H1 (cell line): Measurements from ENCODE around the gene SMIM35. TPM values are rescaled to one million over a fixed set of nuclear protein-coding genes. Genes with fewer than 3 reads are reported as not detected.

Source experiments
- CTCF ChIA-PET: fragments of 300-600 bp; sonication (Branson Sonifier 250); formaldehyde crosslinking; loops from one replicate; lab custom pipeline; 2021; ENCODE audit not compliant: partially characterized antibody; lab: Charles Lee
- POLR2A ChIA-PET: fragments of 300-600 bp; sonication (Branson Sonifier 250); formaldehyde crosslinking; loops from one replicate; lab custom pipeline; 2021; ENCODE audit warnings: inconsistent platforms; ENCODE audit not compliant: partially characterized antibody; lab: Charles Lee
- DNase-seq, 2 experiments: peaks; one replicate each; pipeline versions ENCODE4 v3.0.0 to v3.0.0-alpha.2; 2010 to 2022; ENCODE audit warnings: low spot score in 2 of 2, low read depth in 1 of 2, mixed read lengths in 1 of 2
- FAIRE-seq: peaks from 2 replicates; lab custom pipeline; 2011; peaks lifted over from hg19 to GRCh38; lab: Jason Lieb, UNC
- H2AFZ ChIP-seq: 2 replicates; pipeline ENCODE4 v1.8.1; 2012; ENCODE audit warnings: low read length, inconsistent platforms
- H2AK5ac ChIP-seq: 2 replicates; pipeline ENCODE4 v1.6.1; 2013; ENCODE audit warnings: low read depth, low read length
- H2BK120ac ChIP-seq: replicated peaks from 2 replicates; pipeline ENCODE3; 2013; ENCODE audit warnings: low read depth, low read length, inconsistent platforms
- H2BK12ac ChIP-seq: 2 replicates; pipeline ENCODE4 v1.6.1; 2013; ENCODE audit warnings: low read depth, low read length
- H2BK15ac ChIP-seq: 2 replicates; pipeline ENCODE4 v1.6.1; 2013; ENCODE audit warnings: low read length
- H2BK20ac ChIP-seq: 2 replicates; pipeline ENCODE4 v1.6.1; 2013; ENCODE audit warnings: low read length
- H2BK5ac ChIP-seq: 2 replicates; pipeline ENCODE4 v1.6.1; 2013; ENCODE audit warnings: low read depth, low read length
- H3K14ac ChIP-seq: 2 replicates; pipeline ENCODE4 v1.6.1; 2013; ENCODE audit warnings: inconsistent platforms; ENCODE audit not compliant: insufficient read length
- H3K18ac ChIP-seq: 2 replicates; pipeline ENCODE4 v1.6.1; 2013; ENCODE audit warnings: low read length; ENCODE audit errors: extremely low read depth
- H3K23ac ChIP-seq: 2 replicates; pipeline ENCODE4 v1.6.1; 2013; ENCODE audit warnings: inconsistent platforms; ENCODE audit not compliant: insufficient read length
- H3K23me2 ChIP-seq: 2 replicates; pipeline ENCODE4 v1.6.1; 2013; ENCODE audit warnings: low read depth, low read length
- H3K27ac ChIP-seq: 2 replicates; pipeline ENCODE4 v1.6.1; 2011; ENCODE audit warnings: low read depth, low read length, inconsistent platforms
- H3K27me3 ChIP-seq, 4 experiments: replicated peaks in 1 of 4; 1 replicate in 1 of 4; 2 replicates in 3 of 4; pipeline versions ENCODE4 v1.6.1 to v1.8.1; 2011 to 2013; ENCODE audit warnings: low read length in 3 of 4, mild to moderate bottlenecking in 3 of 4, inconsistent platforms in 2 of 4, mixed read lengths in 2 of 4, moderate library complexity in 1 of 4; ENCODE audit not compliant: control insufficient read depth in 3 of 4, insufficient read depth in 3 of 4; ENCODE audit errors: extremely low read depth in 1 of 4
- H3K36me3 ChIP-seq, 4 experiments: 2 replicates each; pipeline versions ENCODE4 v1.6.1 to v1.8.1; 2011 to 2013; ENCODE audit warnings: mild to moderate bottlenecking in 4 of 4, low read length in 3 of 4, moderate library complexity in 2 of 4, control low read depth in 1 of 4, inconsistent platforms in 1 of 4; ENCODE audit not compliant: insufficient read depth in 4 of 4, control insufficient read depth in 2 of 4
- H3K4ac ChIP-seq: replicated peaks from 2 replicates; pipeline ENCODE3; 2013; ENCODE audit warnings: low read length, low read depth, mixed read lengths, inconsistent platforms; ENCODE audit not compliant: insufficient read length
- H3K4me1 ChIP-seq, 4 experiments: replicated peaks in 1 of 4; 1 replicate in 1 of 4; 2 replicates in 3 of 4; pipeline versions ENCODE4 v1.6.1 to v1.8.1; 2011 to 2013; ENCODE audit warnings: low read length in 3 of 4, inconsistent platforms in 2 of 4, mixed read lengths in 1 of 4; ENCODE audit not compliant: insufficient read depth in 4 of 4, control insufficient read depth in 3 of 4
- H3K4me2 ChIP-seq, 2 experiments: 2 replicates each; pipeline versions ENCODE4 v1.6.1 to v1.8.1; 2011 to 2013; ENCODE audit warnings: low read depth in 2 of 2, low read length in 2 of 2, control low read depth in 1 of 2, inconsistent platforms in 1 of 2, mild to moderate bottlenecking in 1 of 2; ENCODE audit not compliant: insufficient read depth in 1 of 2
- H3K4me3 ChIP-seq, 4 experiments: fragments of 200-600, 300-600 bp in 1 of 4; sonication (generic), shearing (Covaris generic), sonication (Bioruptor Twin) in 1 of 4; 2 replicates each; pipeline versions ENCODE4 v1.5.1 to v1.8.1; 2011 to 2016; ENCODE audit warnings: low read length in 4 of 4, low read depth in 3 of 4, control low read depth in 2 of 4, inconsistent platforms in 2 of 4, mild to moderate bottlenecking in 2 of 4, mixed read lengths in 1 of 4, moderate library complexity in 1 of 4; ENCODE audit not compliant: insufficient read depth in 2 of 4; ENCODE audit errors: extremely low read depth in 1 of 4
- H3K56ac ChIP-seq: replicated peaks from 2 replicates; pipeline ENCODE3; 2013; ENCODE audit warnings: low read depth, mild to moderate bottlenecking, mixed read lengths, low read length, inconsistent platforms; ENCODE audit not compliant: insufficient read length
- H3K79me1 ChIP-seq: 2 replicates; pipeline ENCODE4 v1.6.1; 2013; ENCODE audit warnings: low read depth, low read length, control low read depth
- H3K79me2 ChIP-seq, 2 experiments: 2 replicates each; pipeline versions ENCODE4 v1.6.1 to v1.8.1; 2012 to 2013; ENCODE audit warnings: low read length in 2 of 2, mild to moderate bottlenecking in 2 of 2, inconsistent platforms in 1 of 2; ENCODE audit not compliant: insufficient read depth in 2 of 2, control insufficient read depth in 1 of 2
- H3K9ac ChIP-seq, 4 experiments: replicated peaks in 1 of 4; 1 replicate in 1 of 4; 2 replicates in 3 of 4; pipeline versions ENCODE4 v1.6.1 to v1.8.1; 2011 to 2013; ENCODE audit warnings: low read depth in 3 of 4, low read length in 3 of 4, control low read depth in 2 of 4, mild to moderate bottlenecking in 2 of 4, moderate library complexity in 2 of 4, inconsistent platforms in 1 of 4; ENCODE audit errors: extremely low read depth in 1 of 4
- H3K9me3 ChIP-seq, 2 experiments: 2 replicates each; pipeline versions ENCODE4 v1.6.1 to v1.8.1; 2012 to 2013; ENCODE audit warnings: mild to moderate bottlenecking in 2 of 2, moderate library complexity in 2 of 2, control low read depth in 1 of 2, inconsistent platforms in 1 of 2, low read depth in 1 of 2, low read length in 1 of 2, mixed read lengths in 1 of 2; ENCODE audit not compliant: insufficient read depth in 2 of 2
- H4K20me1 ChIP-seq, 2 experiments: replicated peaks in 1 of 2; 2 replicates each; pipeline versions ENCODE3 to v1.8.1; 2011 to 2013; ENCODE audit warnings: inconsistent platforms in 2 of 2, low read length in 2 of 2, mild to moderate bottlenecking in 1 of 2; ENCODE audit not compliant: insufficient read depth in 2 of 2, control insufficient read depth in 1 of 2
- H4K5ac ChIP-seq: 2 replicates; pipeline ENCODE4 v1.6.1; 2013; ENCODE audit warnings: low read length, low read depth, mixed read lengths, inconsistent platforms; ENCODE audit not compliant: insufficient read length
- H4K8ac ChIP-seq: 2 replicates; pipeline ENCODE4 v1.8.0; 2013; ENCODE audit warnings: mild to moderate bottlenecking, moderate library complexity, low read length, inconsistent platforms; ENCODE audit not compliant: insufficient read depth; ENCODE audit errors: extremely low read depth
- H4K91ac ChIP-seq: replicated peaks from 2 replicates; pipeline ENCODE3; 2013; ENCODE audit warnings: low read length, mixed read lengths, inconsistent platforms; ENCODE audit not compliant: insufficient read length
- JUND ChIP-seq: IDR thresholded peaks from 2 replicates; pipeline ENCODE4 v1.6.1; 2011; ENCODE audit warnings: mild to moderate bottlenecking, improper control_type of control experiment, low read length
- POLR2A ChIP-seq, 2 experiments: IDR thresholded peaks; 1 replicate in 1 of 2; 2 replicates in 1 of 2; pipeline ENCODE4 v1.6.1; 2011; ENCODE audit warnings: low read depth in 2 of 2, low read length in 2 of 2, mild to moderate bottlenecking in 2 of 2; ENCODE audit errors: control extremely low read depth in 1 of 2
- SIRT6 ChIP-seq: IDR thresholded peaks from one replicate; pipeline ENCODE4 v1.7.1; 2012; ENCODE audit warnings: low read length, inconsistent platforms
- SP1 ChIP-seq: IDR thresholded peaks from 2 replicates; pipeline ENCODE4 v1.6.1; 2011; ENCODE audit warnings: low read depth, low read length
- YY1 ChIP-seq: IDR thresholded peaks from 2 replicates; pipeline ENCODE4 v1.6.1; 2011; ENCODE audit warnings: low read depth, mild to moderate bottlenecking, low read length
- WGBS, 2 experiments: shearing (Covaris generic) in 1 of 2; methylation state at CpG; one replicate each; pipeline versions ENCODE4 v1.1.6 to v1.1.7; 2013 to 2015; ENCODE audit warnings: low lambda C conversion rate in 2 of 2, mixed read lengths in 2 of 2, inconsistent platforms in 1 of 2, low coverage in 1 of 2, missing lambda C conversion rate in 1 of 2; ENCODE audit not compliant: insufficient replicate concordance in 2 of 2, insufficient coverage in 1 of 2, insufficient read length in 1 of 2; ENCODE audit errors: extremely low coverage in 1 of 2, missing lambda C conversion rate in 1 of 2; 5-methylcytosine and 5-hydroxymethylcytosine counted together
- polyA plus RNA-seq, 7 experiments: library from polyadenylated mRNA; depleted of rRNA in 3 of 7; stranded (reverse) in 5 of 7; unstranded in 2 of 7; fragments of >200 nt in 5 of 7; fragments of 200-250 nt in 2 of 7; gene quantifications; 1 replicate in 5 of 7; 2 replicates in 1 of 7; 4 replicates in 1 of 7; pipeline versions ENCODE4 v1.2.1 to v1.2.3, GENCODE V29; 2011 to 2013; ENCODE audit warnings: missing spikeins in 2 of 7, mixed read lengths in 2 of 7
- total RNA-seq: library from RNA; stranded (reverse); fragmentation: NEBNext Ultra II Directional; extraction: Animal tissue kit (Norgen Biotek cat#: 25700); gene quantifications from 2 replicates; pipeline ENCODE4 v1.2.1, GENCODE V29; 2021

Gene SMIM35
- total and polyA plus RNA-seq, 2 of the 8 experiments (the other 6 are each of a cell fraction or from before 2014, with no cell fraction given), result not detected

DNA sequence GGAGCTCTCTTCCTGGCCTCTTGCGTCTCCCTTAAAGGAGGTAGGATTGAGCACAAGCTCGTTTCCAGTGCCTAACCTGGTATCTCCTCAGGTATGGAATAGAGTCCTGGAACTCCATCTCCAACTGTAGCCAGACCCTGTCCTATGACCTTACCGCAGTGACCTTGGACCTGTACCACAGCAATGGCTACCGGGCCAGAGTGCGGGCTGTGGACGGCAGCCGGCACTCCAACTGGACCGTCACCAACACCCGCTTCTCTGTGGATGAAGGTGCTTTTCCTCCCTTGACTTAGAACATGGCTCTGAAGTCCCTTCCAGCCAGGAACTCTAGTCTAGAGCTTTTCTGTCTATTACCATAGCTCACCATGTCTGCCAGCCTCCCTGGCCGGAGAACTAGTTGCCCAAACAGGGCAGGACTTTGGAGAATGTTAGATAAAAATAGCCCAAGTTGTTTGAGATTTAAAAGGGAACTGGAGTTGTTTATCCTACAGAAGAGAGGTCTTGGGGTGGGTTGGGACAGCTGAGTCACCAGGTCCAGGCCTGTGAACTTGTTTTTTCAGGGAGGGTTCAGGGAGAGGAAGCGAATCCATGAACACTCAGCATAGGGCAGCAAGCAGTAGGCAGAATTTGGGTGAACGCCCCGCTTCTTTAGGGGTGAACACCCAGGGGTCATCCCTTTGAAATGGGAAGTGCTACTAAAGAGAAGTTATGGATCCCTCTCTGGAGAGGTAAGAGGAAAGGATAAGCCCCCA, 97.2 kb downstream of the SMIM35 start:
- H2BK15ac ChIP-seq, result no peak overlapping the region
- peaks cover 16 to 28% (median 22%) of the 10 kb centered on the region in 4 experiments for H3K27me3 ChIP-seq
- no peak overlapping the region for H3K56ac ChIP-seq
- no peak for FAIRE-seq
- H3K79me1 ChIP-seq, result no peaks in the 10 kb centered on the region
- H2BK12ac ChIP-seq, result no peak overlapping the region
- H3K9me3 ChIP-seq, result no peaks in the 10 kb centered on the region
- H2AFZ ChIP-seq, result no peak overlapping the region
- no peak overlapping the region for H2BK20ac ChIP-seq
- no peak overlapping the region for H3K4me2 ChIP-seq
- H3K9ac ChIP-seq, result no peak overlapping the region
- no peak overlapping the region for H3K4me3 ChIP-seq
- H3K36me3 ChIP-seq, result no peaks in the 10 kb centered on the region
- H3K4me1 ChIP-seq, result peaks cover 0 to 8% (median 4%) of the 10 kb centered on the region in 4 experiments; a peak in 5 of 7 replicates
- TF ChIP-seq SP1, result no peak
- TF ChIP-seq SIRT6, result no peak
- TF ChIP-seq YY1, result no peak
- TF ChIP-seq JUND, result no peak
- TF ChIP-seq POLR2A (IDR thresholded peaks at IDR 0.05; ENCODE audit: control extremely low read depth in 1 of 2, low read depth in 2 of 2, low read length in 2 of 2), result no peak
- H4K5ac ChIP-seq, result no peak overlapping the region
- no peak overlapping the region for H2AK5ac ChIP-seq
- H3K23ac ChIP-seq, result no peak overlapping the region
- no peak overlapping the region for H3K14ac ChIP-seq
- H3K18ac ChIP-seq, result no peak overlapping the region
- CTCF ChIA-PET, result interaction anchor here (0.6 to 3.1 kb wide), 6 partner anchors 11 to 683 kb away, joined by 3 to 15 read pairs (median 4); no protein-coding TSS in a partner anchor
- no peak overlapping the region for H3K27ac ChIP-seq
- no peaks in the 10 kb centered on the region for H3K79me2 ChIP-seq
- WGBS, 2 experiments, result 92% methylated on average over 13 of the region's 13 CpGs; no CpG with 5 or more reads in 1 of the 2 experiments
- DNase-seq, result no peak
- peaks cover 7% of the 10 kb centered on the region; the same call in 1 of the 2 replicates for H3K23me2 ChIP-seq
- no peak overlapping the region for H4K91ac ChIP-seq
- H2BK120ac ChIP-seq, result no peak overlapping the region
- H4K20me1 ChIP-seq, result no peaks in the 10 kb centered on the region
- H3K4ac ChIP-seq, result no peak overlapping the region
- H4K8ac ChIP-seq, result no peak overlapping the region
- no peak overlapping the region for H2BK5ac ChIP-seq
- POLR2A ChIA-PET, result interaction anchor here (1.1 kb wide), 1 partner anchor 27 kb away, joined by 3 read pairs; no protein-coding TSS in a partner anchor
